ENCODE measurements around the gene ZNF30. TPM values are rescaled to one million over a fixed set of nuclear protein-coding genes. Genes with fewer than 3 reads are reported as not detected.

ZNF30 gene
- total and polyA plus RNA-seq, 8 donors = 0.58 to 6.1 (median 2.9) TPM; not detected in 1

- no peak for TF ChIP-seq POLR2A (IDR thresholded peaks at IDR 0.05)
- H3K9me3 ChIP-seq = peaks cover 0 to 14% (median 5%) of the 10 kb centered on the region in 4 donors
- peaks cover 7 to 88% (median 82%) of the 10 kb centered on the region in 4 donors for H3K36me3 ChIP-seq
- 96 to 100% (median 98%) methylated on average over 4 of the region's 4 CpGs for WGBS, 5 donors
- H3K27ac ChIP-seq = no peak overlapping the region
- no peaks in the 10 kb centered on the region for H3K4me1 ChIP-seq
- intact Hi-C loops (cut with DNase I; ENCODE audit: low total_unique reads) = no loop called here
- H3K27me3 ChIP-seq = no peaks in the 10 kb centered on the region
- H3K4me3 ChIP-seq = no peak overlapping the region
- no peak for DNase-seq
These were observed 9.5 kb downstream of the ZNF30 start for GRCh38 chr19:34936184-34936583.

DNA sequence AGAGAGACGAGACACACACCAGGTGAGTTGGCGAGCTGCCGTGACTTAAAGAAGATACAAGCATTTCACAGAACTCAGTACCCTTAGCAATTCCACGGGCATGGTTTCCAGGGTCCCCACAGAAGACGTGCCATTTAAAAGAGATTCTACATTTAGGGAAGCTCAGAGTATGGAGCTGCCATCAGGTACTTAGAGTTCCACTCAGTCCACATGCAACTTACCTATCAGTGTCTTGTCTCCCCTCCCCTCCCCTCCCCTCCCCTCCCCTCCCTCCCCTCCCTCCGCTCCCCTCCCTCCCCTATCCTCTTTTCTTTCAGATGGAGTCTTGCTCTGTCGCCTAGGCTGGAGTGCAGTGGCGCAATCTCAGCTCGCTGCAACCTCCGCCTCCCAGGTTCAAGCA, 12.2 kb downstream of the ZNF30 start:
- DNase-seq = no peak
- Histone ChIP-seq H3K27me3 (no peaks in the 10 kb centered on the region), H3K4me3 (no peak overlapping the region), H3K4me1 (no peaks in the 10 kb centered on the region), H3K9me3 (peaks cover 6 to 38% (median 22%) of the 10 kb centered on the region in 4 donors), H3K36me3 (peaks cover 9 to 88% (median 77%) of the 10 kb centered on the region in 4 donors), H3K27ac (no peak overlapping the region)
- 81 to 94% (median 89%) methylated on average over 7 to 10 of the region's 10 CpGs for WGBS, 5 donors
- intact Hi-C loops (cut with DNase I; ENCODE audit: low total_unique reads) = no loop called here
- no peak for TF ChIP-seq EP300 (IDR thresholded peaks at IDR 0.05)
- TF ChIP-seq CTCF (IDR thresholded peaks at IDR 0.05) = no peak

DNA sequence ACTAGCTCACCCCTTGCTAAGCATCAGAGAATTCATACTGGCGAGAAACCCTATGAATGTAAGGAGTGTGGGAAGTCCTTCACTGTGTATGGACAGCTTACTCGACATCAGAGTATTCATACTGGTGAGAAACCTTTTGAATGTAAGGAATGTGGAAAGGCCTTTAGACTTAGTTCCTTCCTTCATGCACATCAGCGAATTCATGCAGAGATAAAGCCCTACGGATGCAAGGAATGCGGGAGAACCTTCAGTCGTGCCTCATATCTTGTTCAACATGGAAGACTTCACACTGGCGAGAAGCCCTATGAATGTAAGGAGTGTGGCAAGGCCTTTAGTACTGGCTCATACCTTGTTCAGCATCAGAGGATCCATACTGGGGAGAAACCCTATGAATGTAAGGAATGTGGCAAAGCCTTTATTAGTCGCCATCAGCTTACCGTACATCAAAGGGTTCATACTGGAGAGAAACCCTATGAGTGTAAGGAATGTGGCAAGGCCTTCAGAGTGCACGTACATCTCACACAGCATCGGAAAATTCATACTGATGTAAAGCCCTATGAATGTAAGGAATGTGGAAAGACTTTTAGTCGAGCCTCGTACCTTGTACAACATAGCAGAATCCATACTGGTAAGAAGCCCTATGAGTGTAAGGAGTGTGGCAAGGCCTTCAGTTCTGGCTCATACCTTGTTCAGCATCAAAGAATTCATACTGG, 17.3 kb downstream of the ZNF30 start:
- Histone ChIP-seq H3K27me3 (no peaks in the 10 kb centered on the region), H3K27ac (no peak overlapping the region), H3K36me3 (peaks cover 12 to 56% (median 41%) of the 10 kb centered on the region in 4 donors), H3K9me3 (peaks cover 25 to 87% (median 52%) of the 10 kb centered on the region in 4 donors), H3K4me1 (no peaks in the 10 kb centered on the region), H3K4me3 (no peak overlapping the region)
- TF ChIP-seq EP300 (IDR thresholded peaks at IDR 0.05) (no peak), POLR2AphosphoS5 (IDR thresholded peaks at IDR 0.05) (no peak), POLR2A (IDR thresholded peaks at IDR 0.05) (no peak), CTCF (IDR thresholded peaks at IDR 0.05) (no peak)
- DNase-seq = no peak
- WGBS, 5 donors = 96 to 98% (median 97%) methylated on average over 13 of the region's 13 CpGs
- intact Hi-C loops (cut with DNase I; ENCODE audit: low total_unique reads) = no loop called here

DNA sequence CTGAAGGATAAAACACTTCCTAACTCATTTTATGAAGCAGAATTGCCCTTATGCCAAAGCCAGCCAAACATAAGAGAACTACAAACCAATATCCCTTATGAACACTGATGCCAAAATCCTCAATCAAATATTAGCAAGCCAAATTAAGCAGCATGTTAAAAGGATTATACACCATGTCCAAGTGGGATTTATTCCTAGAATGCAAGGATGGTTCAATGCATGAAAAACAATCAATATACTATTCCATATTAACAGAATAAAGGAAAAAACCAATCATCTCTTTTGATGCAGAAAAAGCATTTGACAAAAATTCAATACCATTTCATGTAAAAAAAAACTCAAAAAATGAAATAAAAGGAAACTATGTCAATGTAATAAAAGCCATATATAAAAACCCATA, 26.4 kb downstream of the ZNF30 start:
- H3K9me3 ChIP-seq = peaks cover 22 to 91% (median 73%) of the 10 kb centered on the region in 4 donors
- DNase-seq = no peak
- H3K27me3 ChIP-seq = no peaks in the 10 kb centered on the region
- peaks cover 7 to 73% (median 30%) of the 10 kb centered on the region in 4 donors for H3K36me3 ChIP-seq
- intact Hi-C loops (cut with DNase I; ENCODE audit: low total_unique reads) = no loop called here
- no peaks in the 10 kb centered on the region for H3K4me1 ChIP-seq
- H3K4me3 ChIP-seq = no peak overlapping the region
- H3K27ac ChIP-seq = no peak overlapping the region
- TF ChIP-seq POLR2A (IDR thresholded peaks at IDR 0.05) = no peak
- no peak for TF ChIP-seq EP300 (IDR thresholded peaks at IDR 0.05)
- TF ChIP-seq CTCF (IDR thresholded peaks at IDR 0.05) = no peak
- no peak for TF ChIP-seq POLR2AphosphoS5 (IDR thresholded peaks at IDR 0.05)

Measured in stomach (tissue), 9 donors.